Activated CD4-positive, alpha-beta T cell treated with anti-CD3 and anti-CD28 coated beads for 24 hours (primary cell): Measurements from ENCODE around the gene GNAO1.

ENCODE experiments used
- DNase-seq, 2 donors: peaks; one replicate each; pipeline ENCODE4 v3.0.0-alpha.2; 2020; ENCODE audit warnings: low read depth in 2 of 2

The GNAO1 gene

DNA sequence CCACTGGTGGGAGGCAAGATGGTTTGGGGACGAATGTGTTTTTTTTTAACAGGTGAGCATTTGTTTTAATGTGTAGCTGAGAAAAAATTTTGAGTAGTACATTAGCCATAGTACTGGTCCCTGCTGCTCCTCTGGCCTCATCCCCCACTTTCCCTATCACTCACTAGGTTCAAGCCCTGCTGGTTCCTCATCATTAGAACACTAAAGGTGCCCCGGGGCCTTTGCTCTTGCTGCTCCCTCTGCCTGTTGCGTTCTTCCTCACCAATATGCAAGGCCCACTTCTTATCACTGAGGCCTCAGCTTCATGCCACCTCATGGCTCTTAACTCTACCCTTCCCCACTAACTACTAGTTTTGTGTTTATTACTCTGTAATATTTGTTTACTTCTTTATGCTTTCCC, 74.5 kb downstream of the GNAO1 start:
- DNase-seq = no peak

GRCh38 chr16:56266641-56267607, 75.6 kb downstream of the GNAO1 start:
- no peak for DNase-seq

GRCh38 chr16:56267888-56268287, 76.6 kb downstream of the GNAO1 start:
- no peak for DNase-seq

DNA sequence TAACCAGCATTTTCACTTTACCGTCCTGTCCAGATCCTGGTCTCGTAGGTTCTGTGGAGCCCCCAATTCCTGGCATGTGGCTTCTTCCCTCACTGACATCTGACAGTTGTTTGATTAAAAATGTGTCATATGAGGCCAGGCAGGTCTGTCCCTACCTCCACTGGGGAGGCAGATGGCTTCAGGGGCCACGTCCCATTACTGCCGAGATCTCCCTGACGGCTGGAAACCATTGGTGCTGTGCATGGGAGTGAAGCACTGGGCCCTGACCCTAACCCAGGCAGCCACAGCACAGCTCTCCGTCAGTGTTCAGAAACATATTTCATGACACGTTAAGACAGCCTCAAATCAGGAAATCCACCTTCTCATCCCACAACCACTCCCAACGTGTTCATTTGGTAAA, 77.5 kb downstream of the GNAO1 start:
- no peak for DNase-seq

DNA sequence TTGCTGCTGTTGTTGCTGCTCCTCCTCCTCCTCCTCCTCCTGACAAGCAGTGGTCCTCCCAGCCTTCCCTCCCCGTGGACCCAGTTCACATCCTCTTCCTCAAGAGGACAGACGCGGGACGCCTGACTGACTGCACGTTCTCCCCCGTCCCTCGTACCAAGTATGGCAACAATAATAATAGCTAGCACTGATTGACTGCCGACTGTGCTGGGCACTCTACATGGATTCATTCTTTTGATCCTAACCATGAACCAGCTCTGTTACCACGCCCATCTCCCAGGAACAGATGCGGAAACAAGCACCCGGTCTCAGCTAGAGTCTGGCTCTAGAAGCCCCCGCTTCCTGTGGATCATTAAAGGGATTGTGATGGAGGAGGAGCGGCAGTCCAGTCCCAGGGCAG, 78.0 kb downstream of the GNAO1 start:
- no peak for DNase-seq

- DNase-seq = no peak
Observed at GRCh38 chr16:56269811-56270684, 78.8 kb downstream of the GNAO1 start.

DNA sequence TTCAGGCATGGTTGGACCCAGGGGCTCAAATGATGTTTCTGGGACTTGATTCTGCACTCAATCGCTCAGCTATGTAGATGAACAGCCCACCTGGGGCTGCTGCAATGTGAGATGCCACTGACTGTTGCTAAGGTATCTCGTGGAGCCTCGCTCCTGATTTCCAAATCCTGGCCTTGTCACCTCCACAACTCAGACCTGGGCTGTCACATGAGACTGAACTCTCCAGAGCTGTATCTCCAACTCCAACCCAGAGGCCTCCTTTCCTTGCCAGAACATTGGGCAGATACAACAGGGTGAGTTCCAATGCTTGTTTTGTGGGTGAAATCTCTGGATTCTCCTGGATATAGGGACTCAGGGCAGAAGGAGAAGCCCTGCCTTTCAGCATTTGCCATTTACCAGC, 79.5 kb downstream of the GNAO1 start:
- no peak for DNase-seq

GRCh38 chr16:56272583-56272894, 81.2 kb downstream of the GNAO1 start:
- DNase-seq = no peak

DNA sequence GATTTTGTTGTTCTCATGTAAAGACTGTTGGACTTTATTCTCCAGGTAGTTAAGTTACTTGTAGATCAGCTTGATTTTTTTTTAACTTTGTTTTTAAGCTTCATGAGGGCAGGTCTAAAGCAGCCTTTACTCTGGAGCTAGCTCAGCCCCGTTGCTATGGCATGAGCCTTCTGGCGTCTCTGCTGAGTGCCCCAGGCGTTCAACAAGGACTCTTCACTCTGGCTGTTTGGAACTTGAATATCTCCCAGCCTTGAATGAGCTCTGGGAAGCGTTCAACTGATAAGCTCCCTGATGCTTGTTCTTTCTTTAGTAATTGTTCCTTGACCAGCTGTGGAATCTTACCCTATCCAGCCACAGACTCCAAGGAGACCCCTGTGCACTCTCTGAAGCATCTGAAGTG, 82.3 kb downstream of the GNAO1 start:
- no peak for DNase-seq

DNA sequence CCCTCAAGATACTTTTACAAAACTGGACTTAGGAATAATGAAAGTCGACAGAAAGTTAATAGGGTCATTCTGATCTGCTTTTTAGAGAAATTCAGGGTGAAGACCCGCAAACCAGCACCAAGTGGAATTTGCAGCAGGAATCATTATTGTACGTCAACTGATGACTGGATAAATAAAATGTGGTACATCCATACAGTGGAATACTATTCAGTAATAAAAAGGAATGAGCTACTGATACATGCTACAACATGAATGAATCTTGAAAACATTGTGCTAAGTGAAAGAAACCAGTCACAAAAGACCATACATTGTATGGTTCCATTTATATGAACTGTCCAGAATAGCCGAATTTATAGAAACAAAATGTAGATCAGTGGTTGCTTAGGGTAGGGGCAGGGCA, 83.1 kb downstream of the GNAO1 start:
- DNase-seq = no peak

GRCh38 chr16:56275076-56275475, 83.8 kb downstream of the GNAO1 start:
- DNase-seq = no peak

DNA sequence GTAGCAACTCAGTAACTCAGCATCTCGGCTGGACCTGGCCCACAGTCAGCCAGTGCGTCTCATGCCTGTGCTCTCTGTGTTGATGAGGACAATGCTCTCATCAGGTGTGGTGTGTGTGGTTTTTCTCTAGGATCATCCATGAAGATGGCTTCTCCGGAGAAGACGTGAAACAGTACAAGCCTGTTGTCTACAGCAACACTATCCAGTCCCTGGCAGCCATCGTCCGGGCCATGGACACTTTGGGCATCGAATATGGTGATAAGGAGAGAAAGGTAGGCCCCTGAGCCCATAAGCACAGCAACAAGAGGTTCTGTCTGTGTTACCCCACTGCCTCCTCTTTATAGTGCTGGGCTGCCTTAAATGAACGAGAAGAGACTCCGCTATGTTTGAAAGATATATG, 84.5 kb downstream of the GNAO1 start:
- DNase-seq = no peak

DNA sequence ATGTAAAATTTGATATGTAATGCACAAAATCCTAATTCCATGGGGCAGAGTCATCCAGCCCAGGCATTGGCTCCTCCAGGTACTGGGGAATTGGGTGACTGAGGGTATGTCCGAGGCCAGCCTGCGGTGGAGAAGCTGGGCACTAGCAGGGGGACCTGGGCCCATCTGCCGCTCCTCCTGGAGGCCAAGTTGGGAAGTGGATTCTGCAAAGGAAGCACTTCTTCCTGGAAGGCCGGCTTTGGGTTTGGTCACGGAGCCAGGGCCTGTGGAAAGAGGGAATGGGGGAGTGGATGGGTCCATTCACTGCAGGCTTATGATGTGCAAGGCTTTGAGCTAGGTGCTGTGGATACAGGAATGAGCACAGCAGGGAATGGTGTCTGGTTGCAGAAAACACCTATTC, 85.8 kb downstream of the GNAO1 start:
- no peak for DNase-seq

- DNase-seq = no peak
Observed at GRCh38 chr16:56278196-56278855, 87.0 kb downstream of the GNAO1 start.

DNA sequence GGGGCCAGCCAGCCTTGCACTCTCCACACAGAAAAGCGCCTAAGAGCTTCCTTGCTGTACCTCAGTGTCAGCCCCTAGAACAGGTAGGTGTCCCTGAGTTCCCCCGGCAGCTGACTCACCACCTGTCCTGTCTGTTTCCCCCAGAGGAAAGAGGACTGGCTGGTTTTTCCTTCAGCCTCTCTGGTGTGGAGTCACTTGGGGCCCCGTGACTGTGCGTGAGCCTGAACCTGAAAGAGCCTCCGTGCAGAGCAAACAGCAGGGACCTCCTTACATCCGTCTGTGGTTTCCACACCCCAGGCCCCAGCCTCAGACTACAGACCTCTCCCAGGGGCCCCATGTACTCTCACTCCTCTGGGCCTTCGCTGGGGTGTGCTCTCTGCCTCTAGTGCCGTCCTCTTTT, 87.8 kb downstream of the GNAO1 start:
- peak; percentile 16 to 35 for DNase-seq

GRCh38 chr16:56279914-56280313, 88.6 kb downstream of the GNAO1 start:
- no peak for DNase-seq

DNA sequence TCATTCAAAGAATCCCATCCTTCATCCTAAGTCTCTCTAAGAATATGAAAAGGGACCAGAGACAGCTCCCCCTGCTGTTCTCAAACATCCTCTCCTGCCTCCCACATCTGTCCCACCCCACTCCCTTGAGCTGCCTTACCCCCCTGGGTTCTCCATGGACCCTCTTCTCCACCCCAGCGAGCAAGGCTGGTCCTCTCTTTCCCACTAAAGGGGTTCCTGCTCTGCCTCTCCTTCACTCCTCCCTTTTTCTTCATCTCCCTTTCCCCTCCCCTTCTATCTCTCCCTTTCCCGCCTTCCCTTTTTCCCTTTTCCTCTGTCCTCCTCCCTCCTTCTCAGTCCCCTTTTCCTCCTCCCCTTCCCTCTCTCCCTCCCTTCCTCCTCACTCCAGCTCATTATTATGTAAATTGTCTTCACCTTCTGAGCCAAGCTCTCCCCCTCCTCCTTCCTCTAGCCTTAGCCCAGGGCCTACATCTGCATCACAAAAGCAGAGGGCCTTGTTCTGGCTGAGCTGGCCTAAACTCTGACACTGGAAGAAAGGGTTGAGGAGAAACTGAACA, 90.0 kb downstream of the GNAO1 start:
- DNase-seq = no peak

- no peak for DNase-seq
Observed at GRCh38 chr16:56282451-56282850, 91.2 kb downstream of the GNAO1 start.

GRCh38 chr16:56284521-56284920, 93.2 kb downstream of the GNAO1 start:
- DNase-seq = no peak

GRCh38 chr16:56286809-56287208, 95.5 kb downstream of the GNAO1 start:
- DNase-seq = no peak

DNA sequence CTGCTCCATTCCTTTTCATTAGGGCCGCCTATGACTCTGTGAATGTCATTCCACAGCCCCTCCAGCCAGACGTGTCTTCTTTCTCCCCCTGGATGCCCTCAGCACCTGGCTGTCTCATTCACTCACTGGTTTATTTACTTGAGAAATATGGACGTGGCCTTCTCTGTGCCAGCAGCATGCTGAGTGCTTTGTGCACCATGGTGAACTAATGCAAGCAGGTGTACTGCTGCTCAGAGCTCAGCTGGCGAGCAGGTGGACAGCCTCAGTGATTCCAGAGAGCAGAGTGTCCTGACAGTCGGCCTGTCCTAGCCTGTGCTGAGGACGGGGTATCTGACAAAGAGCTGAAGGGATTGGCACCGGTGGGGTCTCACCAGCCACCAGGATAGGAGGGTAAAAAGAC, 96.7 kb downstream of the GNAO1 start:
- no peak for DNase-seq

DNA sequence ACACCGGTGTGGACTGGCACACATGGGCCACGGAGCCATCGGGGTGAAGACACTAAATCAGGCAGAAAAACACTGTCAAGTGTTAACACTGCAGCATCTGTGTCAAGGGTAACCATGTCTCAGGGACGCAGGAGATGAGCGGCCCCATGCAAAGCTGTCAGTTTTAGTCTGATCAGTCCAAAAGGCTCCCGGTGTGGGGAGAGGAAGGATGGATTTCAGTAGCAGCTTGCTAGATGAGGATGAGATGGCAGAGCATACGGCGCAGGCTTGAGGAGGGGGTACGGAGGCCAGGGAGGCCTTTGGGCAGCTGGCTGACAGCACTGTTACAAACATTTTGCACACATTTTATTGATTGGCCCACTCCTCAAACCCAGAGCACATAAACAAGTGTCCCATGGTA, 98.1 kb downstream of the GNAO1 start:
- DNase-seq = no peak
